A673 (cell line): ENCODE data around the gene KRTAP17-1. TPM values are rescaled to one million over a fixed set of nuclear protein-coding genes. Genes with fewer than 3 reads are reported as not detected.
A peak's percentile ranks its signal among the peaks of the same experiment; 100 is the strongest.

Experiments used
- BruUV-seq: library from RNA; stranded (reverse); fragments of 400-500 nt; replicated peaks from 2 replicates; lab custom pipeline; 2021; lab: Mats Ljungman, UMichigan
- CTCF ChIA-PET: fragments of 300-600 bp; sonication (Branson Sonifier 250); formaldehyde crosslinking; loops from one replicate; lab custom pipeline; 2022; ENCODE audit warnings: antibody characterized with exemption; lab: Charles Lee
- POLR2A ChIA-PET: fragments of 300-600 bp; sonication (Branson Sonifier 250); formaldehyde crosslinking; loops from one replicate; lab custom pipeline; 2022; ENCODE audit warnings: antibody characterized with exemption; ENCODE audit not compliant: low non-redundant PET; lab: Charles Lee
- DNase-seq: peaks from one replicate; pipeline ENCODE4 v3.0.0-alpha.2; 2015; ENCODE audit warnings: low spot score
- H3K27ac ChIP-seq: fragments of 200-600 bp; sonication (generic); 2 replicates; pipeline ENCODE4 v1.5.1; 2016; ENCODE audit warnings: mixed run types, low read depth, mild to moderate bottlenecking, mixed read lengths, antibody characterized with exemption, low read length; ENCODE audit not compliant: poor library complexity, severe bottlenecking
- H3K27me3 ChIP-seq: fragments of 200-600 bp; sonication (generic); replicated peaks from 2 replicates; pipeline ENCODE4 v1.6.1; 2017; ENCODE audit warnings: mixed run types, low read depth, mild to moderate bottlenecking, mixed read lengths, antibody characterized with exemption, low read length; ENCODE audit not compliant: insufficient read depth, poor library complexity
- H3K36me3 ChIP-seq: fragments of 200-600 bp; sonication (generic); 2 replicates; pipeline ENCODE4 v1.6.1; 2016; ENCODE audit warnings: mixed run types, mild to moderate bottlenecking, mixed read lengths, antibody characterized with exemption, low read length; ENCODE audit not compliant: insufficient read depth, poor library complexity, severe bottlenecking
- H3K4me1 ChIP-seq: fragments of 200-600 bp; sonication (generic); 2 replicates; pipeline ENCODE4 v1.6.1; 2017; ENCODE audit warnings: mixed run types, mild to moderate bottlenecking, mixed read lengths, antibody characterized with exemption, low read length; ENCODE audit not compliant: insufficient read depth, poor library complexity, severe bottlenecking
- H3K4me3 ChIP-seq: fragments of 200-600 bp; sonication (generic); 2 replicates; pipeline ENCODE4 v1.5.1; 2016; ENCODE audit warnings: low read depth, mixed run types, mild to moderate bottlenecking, mixed read lengths, low read length; ENCODE audit not compliant: poor library complexity, severe bottlenecking
- H3K9me3 ChIP-seq: fragments of 200-600 bp; sonication (generic); 2 replicates; pipeline ENCODE4 v1.6.1; 2016; ENCODE audit warnings: mixed run types, low read depth, mild to moderate bottlenecking, mixed read lengths, antibody characterized with exemption, low read length; ENCODE audit not compliant: poor library complexity, severe bottlenecking
- CTCF ChIP-seq: fragments of 300-800, 200-600 bp; sonication (generic); conservative IDR thresholded peaks from 2 replicates; pipeline ENCODE4 v1.5.1; 2017; ENCODE audit warnings: low read depth, mild to moderate bottlenecking, antibody characterized with exemption, low read length, moderate library complexity, mixed read lengths
- EZH2 ChIP-seq: fragments of 200-600 bp; sonication (generic); IDR thresholded peaks from 2 replicates; pipeline ENCODE4 v1.6.1; 2017; ENCODE audit warnings: borderline replicate concordance, low read depth, mild to moderate bottlenecking, mixed read lengths, antibody characterized with exemption, low read length; ENCODE audit not compliant: poor library complexity, severe bottlenecking
- intact Hi-C: fragments of 100-400 bp; cut with micrococcal nuclease; formaldehyde crosslinking; loops from one replicate; pipeline ENCODE4 v1.10.0; 2022; ENCODE audit not compliant: unreplicated experiment
- total RNA-seq: library from RNA; stranded (reverse); gene quantifications from 2 replicates; pipeline ENCODE4 v1.2.3, GENCODE V29; 2021

Gene KRTAP17-1
- total RNA-seq, 1 experiment from 2014 or later = not detected

- DNase-seq = no peak
- Histone ChIP-seq H3K9me3 (no peaks in the 10 kb centered on the region), H3K36me3 (no peaks in the 10 kb centered on the region), H3K27me3 (no peaks in the 10 kb centered on the region), H3K27ac (no peak overlapping the region), H3K4me3 (no peak overlapping the region), H3K4me1 (no peaks in the 10 kb centered on the region)
- BruUV-seq = no TSS peak
- TF ChIP-seq CTCF (no peak), EZH2 (no peak)
- POLR2A ChIA-PET = no interaction called here
- CTCF ChIA-PET = interaction anchor here (1.0 kb wide), 1 partner anchor 7 kb away, joined by 6 read pairs; no protein-coding TSS in a partner anchor
- intact Hi-C loops = no loop called here
These were observed 7.7 kb upstream of the KRTAP17-1 start for GRCh38 chr17:41322903-41323895.

DNA sequence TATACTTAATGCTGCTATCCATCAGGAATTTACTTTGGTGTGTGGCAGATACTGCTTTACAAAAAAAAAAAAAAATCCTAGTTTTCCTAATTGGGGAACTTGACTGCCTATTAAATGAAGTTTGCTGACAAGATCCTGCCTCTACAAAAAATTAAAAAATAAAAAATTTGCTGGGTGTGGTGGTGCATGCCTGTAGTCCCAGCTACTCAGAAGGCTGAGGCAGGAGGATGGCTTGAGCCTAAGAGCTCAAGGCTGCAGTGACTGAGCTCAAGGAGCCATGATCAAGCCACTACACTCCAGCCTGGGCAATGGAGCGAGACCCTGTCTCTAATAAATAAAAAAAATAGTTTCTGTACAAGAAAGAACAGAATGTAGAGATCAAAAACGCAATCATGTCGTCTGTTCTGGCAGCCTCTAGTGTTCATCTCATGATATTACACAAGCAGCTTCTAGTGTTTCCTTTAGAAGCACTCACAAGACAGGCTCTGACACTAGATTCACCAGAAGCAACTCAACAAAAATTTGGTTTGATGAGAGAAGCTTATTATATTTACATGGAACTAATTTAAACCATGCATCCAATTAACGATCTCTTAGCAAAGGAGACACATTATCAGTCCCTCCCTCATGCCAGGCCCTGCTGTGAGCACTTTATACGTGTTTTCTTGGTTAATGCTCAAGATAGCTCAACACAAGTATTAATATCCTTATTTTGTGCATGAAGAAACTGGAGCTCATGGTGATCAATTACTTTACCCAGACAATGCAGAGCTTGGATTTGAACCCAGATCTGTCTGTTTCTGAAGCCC lies 6.8 kb upstream of the KRTAP17-1 start:
- Histone ChIP-seq H3K27me3 (no peaks in the 10 kb centered on the region), H3K9me3 (no peaks in the 10 kb centered on the region), H3K4me1 (no peaks in the 10 kb centered on the region), H3K27ac (no peak overlapping the region), H3K4me3 (no peak overlapping the region), H3K36me3 (no peaks in the 10 kb centered on the region)
- CTCF ChIA-PET = interaction anchor here (1.0 kb wide), 1 partner anchor 8 kb away, joined by 6 read pairs; no protein-coding TSS in a partner anchor
- DNase-seq = peak; percentile 56
- POLR2A ChIA-PET = no interaction called here
- BruUV-seq = no TSS peak
- intact Hi-C loops = no loop called here
- peak; percentile 63 for TF ChIP-seq CTCF
- no peak for TF ChIP-seq EZH2

- H3K27me3 ChIP-seq = no peaks in the 10 kb centered on the region
- no peak overlapping the region for H3K4me3 ChIP-seq
- H3K36me3 ChIP-seq = no peaks in the 10 kb centered on the region
- H3K9me3 ChIP-seq = no peaks in the 10 kb centered on the region
- no peak overlapping the region for H3K27ac ChIP-seq
- TF ChIP-seq EZH2 = no peak
- TF ChIP-seq CTCF = no peak
- POLR2A ChIA-PET = no interaction called here
- no TSS peak for BruUV-seq
- intact Hi-C loops = no loop called here
- H3K4me1 ChIP-seq = no peaks in the 10 kb centered on the region
- DNase-seq = no peak
- CTCF ChIA-PET = no interaction called here
These were observed 2.7 kb upstream of the KRTAP17-1 start for GRCh38 chr17:41318231-41318630.
